BE2C (cell line): ENCODE results near the gene FAM210B.
A peak's percentile ranks its signal among the peaks of the same experiment; 100 is the strongest.

ENCODE experiments used
- DNase-seq: peaks from one replicate; pipeline ENCODE4 v3.0.0-alpha.2; 2020
- H3K27me3 ChIP-seq: fragments of 250-450 bp; sonication (Bioruptor Pico); 2 replicates; pipeline ENCODE4 v1.5.1; 2020; ENCODE audit warnings: mild to moderate bottlenecking
- H3K36me3 ChIP-seq: fragments of 250-450 bp; sonication (Bioruptor Pico); 2 replicates; pipeline ENCODE4 v1.5.1; 2020; ENCODE audit warnings: mild to moderate bottlenecking
- H3K4me1 ChIP-seq: fragments of 250-450 bp; sonication (Bioruptor Pico); 2 replicates; pipeline ENCODE4 v1.5.1; 2020
- H3K4me3 ChIP-seq: 2 replicates; pipeline ENCODE4 v1.5.1; 2011; ENCODE audit warnings: low read depth, low read length
- H3K9me3 ChIP-seq: fragments of 250-450 bp; sonication (Bioruptor Pico); 2 replicates; pipeline ENCODE4 v1.5.1; 2020
- CTCF ChIP-seq: IDR thresholded peaks from 2 replicates; pipeline ENCODE4 v1.5.1; 2012; ENCODE audit warnings: mild to moderate bottlenecking, low read depth, low read length

FAM210B gene

GRCh38 chr20:56359212-56360132, 698 bp downstream of the FAM210B start:
- Histone ChIP-seq H3K4me3 (peak overlapping the region; percentile 73), H3K4me1 (no peaks in the 10 kb centered on the region), H3K27me3 (no peaks in the 10 kb centered on the region), H3K36me3 (no peaks in the 10 kb centered on the region), H3K9me3 (no peaks in the 10 kb centered on the region)
- no peak for TF ChIP-seq CTCF
- DNase-seq, result peak; percentile 37

- Histone ChIP-seq H3K4me1 (no peaks in the 10 kb centered on the region), H3K27me3 (no peaks in the 10 kb centered on the region), H3K9me3 (no peaks in the 10 kb centered on the region), H3K36me3 (no peaks in the 10 kb centered on the region), H3K4me3 (no peak overlapping the region)
- DNase-seq, result no peak
- no peak for TF ChIP-seq CTCF
Observed at GRCh38 chr20:56360133-56360907, 1.5 kb downstream of the FAM210B start.

- Histone ChIP-seq H3K9me3 (no peaks in the 10 kb centered on the region), H3K4me3 (no peak overlapping the region), H3K27me3 (no peaks in the 10 kb centered on the region), H3K4me1 (no peaks in the 10 kb centered on the region), H3K36me3 (no peaks in the 10 kb centered on the region)
- no peak for TF ChIP-seq CTCF
- DNase-seq, result no peak
Observed at GRCh38 chr20:56360908-56361205, 2.1 kb downstream of the FAM210B start.

- H3K4me3 ChIP-seq, result no peak overlapping the region
- no peaks in the 10 kb centered on the region for H3K27me3 ChIP-seq
- H3K36me3 ChIP-seq, result no peaks in the 10 kb centered on the region
- H3K4me1 ChIP-seq, result no peaks in the 10 kb centered on the region
- no peaks in the 10 kb centered on the region for H3K9me3 ChIP-seq
- no peak for DNase-seq
- TF ChIP-seq CTCF, result no peak
Observed at GRCh38 chr20:56361900-56362299, 3.1 kb downstream of the FAM210B start.

- no peaks in the 10 kb centered on the region for H3K36me3 ChIP-seq
- DNase-seq, result no peak
- no peak overlapping the region for H3K4me3 ChIP-seq
- H3K27me3 ChIP-seq, result no peaks in the 10 kb centered on the region
- no peaks in the 10 kb centered on the region for H3K4me1 ChIP-seq
- no peaks in the 10 kb centered on the region for H3K9me3 ChIP-seq
- no peak for TF ChIP-seq CTCF
Observed at GRCh38 chr20:56362833-56363413, 4.1 kb downstream of the FAM210B start.
